ENCODE measurements around the gene MUS81. TPM values are rescaled to one million over a fixed set of nuclear protein-coding genes. Genes with fewer than 3 reads are reported as not detected.

MUS81 gene
- total RNA-seq, 2 experiments from 2014 or later, result 54.7 to 60.2 TPM

DNA sequence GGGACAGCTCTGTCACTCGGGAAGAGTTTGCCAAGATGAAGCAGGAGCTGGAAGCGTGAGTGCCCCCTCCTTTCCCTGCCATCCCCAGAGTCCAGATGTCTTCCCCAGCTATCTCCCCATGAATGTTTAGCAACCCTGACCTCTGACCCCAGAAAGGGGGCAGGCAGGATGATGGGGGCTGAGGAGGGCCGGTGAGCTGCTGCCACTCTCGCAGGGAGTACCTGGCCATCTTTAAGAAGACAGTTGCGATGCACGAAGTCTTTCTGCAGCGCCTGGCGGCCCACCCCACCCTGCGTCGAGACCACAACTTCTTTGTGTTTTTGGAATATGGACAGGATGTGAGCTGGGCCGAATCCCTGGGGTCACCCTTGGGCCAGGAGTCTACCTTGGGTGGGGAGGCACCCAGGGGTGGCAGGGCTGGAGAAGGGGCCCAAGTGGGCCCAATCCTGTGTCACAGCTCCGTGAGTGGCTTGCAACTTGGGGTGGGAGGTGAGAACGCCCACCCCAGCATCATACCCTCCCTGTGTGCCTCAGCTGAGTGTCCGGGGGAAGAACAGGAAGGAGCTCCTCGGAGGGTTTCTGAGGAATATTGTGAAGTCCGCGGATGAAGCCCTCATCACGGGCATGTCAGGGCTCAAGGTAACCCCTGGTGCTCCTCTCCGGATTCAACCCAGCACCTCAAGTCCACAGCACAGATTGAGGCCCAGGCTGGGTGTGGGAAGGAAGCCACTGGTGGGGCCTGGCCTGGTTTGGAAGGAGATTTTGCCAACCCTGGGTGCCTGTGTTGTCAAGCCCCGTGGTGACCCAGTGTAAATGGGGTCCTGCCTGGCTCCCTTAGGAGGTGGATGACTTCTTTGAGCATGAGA lies 9.8 kb upstream of the MUS81 start:
- ChIA-PET CTCF (interaction anchor here (0.6 to 5.1 kb wide), 11 partner anchors 7 to 81 kb away, joined by 3 to 47 read pairs (median 4); partner anchors contain the start of genes CCDC85B, FIBP and SNX32), POLR2A (interaction anchor here (0.6 to 29.8 kb wide), 12 partner anchors 9 to 159 kb away, joined by 3 to 560 read pairs (median 5); partner anchors contain the start of genes AP5B1, CCDC85B, CTSW and EFEMP2)
- TF ChIP-seq, protein P1, sequence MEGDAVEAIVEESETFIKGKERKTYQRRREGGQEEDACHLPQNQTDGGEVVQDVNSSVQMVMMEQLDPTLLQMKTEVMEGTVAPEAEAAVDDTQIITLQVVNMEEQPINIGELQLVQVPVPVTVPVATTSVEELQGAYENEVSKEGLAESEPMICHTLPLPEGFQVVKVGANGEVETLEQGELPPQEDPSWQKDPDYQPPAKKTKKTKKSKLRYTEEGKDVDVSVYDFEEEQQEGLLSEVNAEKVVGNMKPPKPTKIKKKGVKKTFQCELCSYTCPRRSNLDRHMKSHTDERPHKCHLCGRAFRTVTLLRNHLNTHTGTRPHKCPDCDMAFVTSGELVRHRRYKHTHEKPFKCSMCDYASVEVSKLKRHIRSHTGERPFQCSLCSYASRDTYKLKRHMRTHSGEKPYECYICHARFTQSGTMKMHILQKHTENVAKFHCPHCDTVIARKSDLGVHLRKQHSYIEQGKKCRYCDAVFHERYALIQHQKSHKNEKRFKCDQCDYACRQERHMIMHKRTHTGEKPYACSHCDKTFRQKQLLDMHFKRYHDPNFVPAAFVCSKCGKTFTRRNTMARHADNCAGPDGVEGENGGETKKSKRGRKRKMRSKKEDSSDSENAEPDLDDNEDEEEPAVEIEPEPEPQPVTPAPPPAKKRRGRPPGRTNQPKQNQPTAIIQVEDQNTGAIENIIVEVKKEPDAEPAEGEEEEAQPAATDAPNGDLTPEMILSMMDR (IDR thresholded peaks at IDR 0.05), result no peak
- peaks cover 18% of the 10 kb centered on the region for H3K4me1 Mint-ChIP-seq (ENCODE audit: low read depth)
- intact Hi-C loops (cut with micrococcal nuclease), result no loop called here
- no peak for ATAC-seq
- H3K27me3 Mint-ChIP-seq, result no peaks in the 10 kb centered on the region
- H3K36me3 Mint-ChIP-seq (ENCODE audit: low read depth), result peaks cover 44% of the 10 kb centered on the region
- no peak for DNase-seq
- H3K9me3 Mint-ChIP-seq, result peaks cover 3% of the 10 kb centered on the region
- no peak overlapping the region for H3K4me3 Mint-ChIP-seq
- no peak overlapping the region for H3K27ac Mint-ChIP-seq

DNA sequence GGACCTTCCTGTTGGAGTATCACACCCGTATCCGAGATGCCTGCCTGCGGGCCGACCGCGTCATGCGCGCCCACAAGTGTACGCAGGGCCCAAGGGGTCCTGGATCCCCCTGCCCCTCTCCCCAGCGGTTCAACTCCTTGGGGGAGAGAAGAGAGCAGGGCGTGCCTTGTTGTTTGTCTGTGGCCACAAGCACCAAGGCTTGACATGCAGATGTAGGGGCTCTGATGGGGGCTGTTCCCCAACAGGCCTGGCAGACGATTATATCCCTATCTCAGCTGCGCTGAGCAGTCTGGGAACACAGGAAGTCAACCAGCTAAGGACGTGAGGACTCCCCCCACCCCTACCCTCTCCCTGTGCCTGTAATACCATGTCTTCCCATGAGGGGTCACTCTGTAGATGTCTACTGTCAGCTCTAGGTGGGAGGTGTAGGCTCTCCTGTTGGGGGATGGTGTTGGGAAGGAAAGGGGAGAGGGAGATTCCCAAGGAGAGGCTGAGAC lies 9.1 kb upstream of the MUS81 start:
- Mint-ChIP-seq H3K27ac (no peak overlapping the region), H3K27me3 (no peaks in the 10 kb centered on the region), H3K4me1 (ENCODE audit: low read depth) (peaks cover 24% of the 10 kb centered on the region), H3K9me3 (peaks cover 3% of the 10 kb centered on the region), H3K36me3 (ENCODE audit: low read depth) (peaks cover 51% of the 10 kb centered on the region), H3K4me3 (no peak overlapping the region)
- DNase-seq, result peak; percentile 44
- peak; percentile 57 for ATAC-seq
- TF ChIP-seq, protein P1 (IDR thresholded peaks at IDR 0.05), result peak; percentile 72
- intact Hi-C loops (cut with micrococcal nuclease), result no loop called here
- POLR2A ChIA-PET, result interaction anchor here (0.8 to 29.8 kb wide), 10 partner anchors 8 to 146 kb away, joined by 3 to 560 read pairs (median 7); partner anchors contain the start of genes AP5B1, CCDC85B, CTSW and EFEMP2
- CTCF ChIA-PET, result interaction anchor here (0.7 to 5.1 kb wide), 12 partner anchors 8 to 87 kb away, joined by 3 to 47 read pairs (median 4); partner anchors contain the start of genes AP5B1, CCDC85B, FIBP and SNX32

GRCh38 chr11:65851811-65852507 lies 8.3 kb upstream of the MUS81 start:
- ATAC-seq, result no peak
- Mint-ChIP-seq H3K27ac (peak overlapping the region; percentile 57), H3K4me1 (ENCODE audit: low read depth) (peaks cover 32% of the 10 kb centered on the region), H3K4me3 (no peak overlapping the region), H3K27me3 (no peaks in the 10 kb centered on the region), H3K9me3 (peaks cover 3% of the 10 kb centered on the region), H3K36me3 (ENCODE audit: low read depth) (peaks cover 59% of the 10 kb centered on the region)
- ChIA-PET CTCF (interaction anchor here (0.7 to 5.1 kb wide), 14 partner anchors 12 to 193 kb away, joined by 3 to 47 read pairs (median 4); partner anchors contain the start of genes AP5B1, CCDC85B, FIBP and SNX32), POLR2A (interaction anchor here (0.7 to 29.8 kb wide), 11 partner anchors 8 to 460 kb away, joined by 3 to 560 read pairs (median 5); partner anchors contain the start of genes AP5B1, CCDC85B, CTSW and EFEMP2)
- no peak for DNase-seq
- intact Hi-C loops (cut with micrococcal nuclease), result no loop called here
- TF ChIP-seq, protein P1 (IDR thresholded peaks at IDR 0.05), result no peak

DNA sequence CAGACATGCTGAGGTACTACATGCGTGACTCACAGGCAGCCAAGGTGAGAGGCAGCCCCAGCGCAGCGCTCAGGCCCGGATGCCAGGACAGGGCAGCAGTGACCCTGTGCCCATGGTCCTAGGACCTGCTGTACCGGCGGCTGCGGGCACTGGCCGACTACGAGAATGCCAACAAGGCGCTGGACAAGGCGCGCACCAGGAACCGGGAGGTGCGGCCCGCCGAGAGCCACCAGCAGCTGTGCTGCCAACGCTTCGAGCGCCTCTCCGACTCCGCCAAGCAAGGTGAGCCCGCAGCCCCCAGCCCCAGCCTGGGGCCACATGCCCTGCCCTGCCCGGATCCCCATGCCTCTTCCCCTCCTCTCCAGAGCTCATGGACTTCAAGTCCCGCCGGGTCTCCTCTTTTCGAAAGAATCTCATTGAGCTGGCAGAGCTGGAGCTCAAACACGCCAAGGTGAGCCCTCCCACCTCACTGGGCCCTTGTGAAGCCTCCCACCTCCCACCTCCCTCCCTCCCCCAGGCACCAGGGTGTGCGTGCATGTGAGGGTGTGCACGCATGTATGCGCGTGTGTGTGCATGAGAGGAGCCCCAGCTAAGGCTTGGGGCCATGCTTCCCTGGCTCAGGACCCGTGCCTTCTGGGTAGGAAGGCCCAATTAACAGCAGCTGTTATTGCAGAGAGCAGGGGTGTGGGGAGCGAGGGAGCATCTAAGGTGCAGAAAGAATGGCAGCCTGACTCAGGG lies 7.6 kb upstream of the MUS81 start:
- Mint-ChIP-seq H3K9me3 (peaks cover 3% of the 10 kb centered on the region), H3K27ac (no peak overlapping the region), H3K4me3 (no peak overlapping the region), H3K4me1 (ENCODE audit: low read depth) (peaks cover 32% of the 10 kb centered on the region), H3K36me3 (ENCODE audit: low read depth) (peaks cover 61% of the 10 kb centered on the region), H3K27me3 (no peaks in the 10 kb centered on the region)
- ATAC-seq, result no peak
- POLR2A ChIA-PET, result interaction anchor here (0.7 to 29.8 kb wide), 13 partner anchors 9 to 460 kb away, joined by 3 to 560 read pairs (median 5); partner anchors contain the start of genes AP5B1, CCDC85B, CTSW and EFEMP2
- TF ChIP-seq, protein P1 (IDR thresholded peaks at IDR 0.05), result no peak
- CTCF ChIA-PET, result interaction anchor here (0.9 to 5.1 kb wide), 9 partner anchors 15 to 192 kb away, joined by 3 to 47 read pairs (median 4); partner anchors contain the start of genes AP5B1, CCDC85B, FIBP and SNX32
- no peak for DNase-seq
- intact Hi-C loops (cut with micrococcal nuclease), result no loop called here

Data from activated CD8-positive, alpha-beta T cell treated with anti-CD3 and anti-CD28 coated beads for 36 hours (primary cell).